Measurements from ENCODE around the gene KLHDC8A.

GRCh38 chr1:205365945-205366463 is 9.3 kb upstream of the KLHDC8A start:
- TF ChIP-seq CTCF (conservative IDR thresholded peaks at IDR 0.05 in 1 of 2, IDR thresholded peaks at IDR 0.05 in 1 of 2; ENCODE audit: low read depth in 1 of 2, low read length in 2 of 2) (no peak), EZH2 (IDR thresholded peaks at IDR 0.05; ENCODE audit: low read length, missing control alignments) (no peak)
